ENCODE data around the gene CLDN5.

The CLDN5 gene

GRCh38 chr22:19520566-19521305 is 3.5 kb downstream of the CLDN5 start (continued):
- TF ChIP-seq ZNF362 (tag by site-specific recombination; IDR thresholded peaks at IDR 0.05) = no peak

- POLR2A ChIA-PET = no interaction called here
- no peaks in the 10 kb centered on the region for H3K4me1 ChIP-seq (ENCODE audit: control insufficient read depth, insufficient read depth, low read length)
- H3K27ac ChIP-seq (ENCODE audit: extremely low read depth, low read depth, low read length) = no peak overlapping the region
- H3K36me3 ChIP-seq (ENCODE audit: control insufficient read depth in 2 of 2, insufficient read depth in 1 of 2, low read length in 2 of 2) = peaks cover 0 to 70% of the 10 kb centered on the region in 2 experiments; a peak in 1 of 3 replicates
- CTCF ChIA-PET = no interaction called here
- no peaks in the 10 kb centered on the region for H3K9me3 ChIP-seq (ENCODE audit: control insufficient read depth, insufficient read depth, low read depth, low read length)
- H3K4me3 ChIP-seq (ENCODE audit: low read depth, low read length) = no peak overlapping the region
- TF ChIP-seq ZNF133 (tag by site-specific recombination; IDR thresholded peaks at IDR 0.05) (no peak), OVOL3 (tag by site-specific recombination; IDR thresholded peaks at IDR 0.05) (no peak), ZNF791 (tag by site-specific recombination; IDR thresholded peaks at IDR 0.05) (no peak), ZNF280C (tag by site-specific recombination; IDR thresholded peaks at IDR 0.05) (no peak), REST (tag by site-specific recombination; IDR thresholded peaks at IDR 0.05) (no peak), ZNF510 (tag by site-specific recombination; IDR thresholded peaks at IDR 0.05; ENCODE audit: insufficient replicate concordance) (no peak), ZNF211 (tag by site-specific recombination; IDR thresholded peaks at IDR 0.05; ENCODE audit: low read depth) (no peak), GLI2 (tag by site-specific recombination; IDR thresholded peaks at IDR 0.05; ENCODE audit: borderline replicate concordance, low read depth) (no peak), ZNF239 (tag by site-specific recombination; IDR thresholded peaks at IDR 0.05) (no peak), ZNF629 (tag by site-specific recombination; IDR thresholded peaks at IDR 0.05) (no peak), ZNF23 (tag by site-specific recombination; IDR thresholded peaks at IDR 0.05; ENCODE audit: borderline replicate concordance) (no peak), SP2 (tag by site-specific recombination; IDR thresholded peaks at IDR 0.05) (no peak), GLI4 (tag by site-specific recombination; IDR thresholded peaks at IDR 0.05) (no peak), ZNF585B (tag by site-specific recombination; IDR thresholded peaks at IDR 0.05) (no peak), ZNF596 (tag by site-specific recombination; IDR thresholded peaks at IDR 0.05) (no peak), ZNF214 (tag by site-specific recombination; IDR thresholded peaks at IDR 0.05; ENCODE audit: borderline replicate concordance) (no peak), RBAK (tag by site-specific recombination; IDR thresholded peaks at IDR 0.05) (no peak), ZNF362 (tag by site-specific recombination; IDR thresholded peaks at IDR 0.05) (no peak)
Observed at GRCh38 chr22:19520007-19520406, 4.2 kb downstream of the CLDN5 start.
